ENCODE measurements around the gene ROR2. TPM values are rescaled to one million over a fixed set of nuclear protein-coding genes. Genes with fewer than 3 reads are reported as not detected.

ROR2 gene
- total RNA-seq, 2 experiments from 2014 or later = 0.05 TPM

GRCh38 chr9:91880378-91880972 lies 69.6 kb downstream of the ROR2 start:
- ATAC-seq (no peak), DNase-seq (no peak)
- Mint-ChIP-seq H3K27ac (no peak overlapping the region), H3K36me3 (ENCODE audit: low read depth) (no peaks in the 10 kb centered on the region), H3K27me3 (ENCODE audit: low read depth) (peaks cover 31% of the 10 kb centered on the region), H3K4me1 (ENCODE audit: low read depth) (no peaks in the 10 kb centered on the region), H3K9me3 (ENCODE audit: insufficient read depth) (no peaks in the 10 kb centered on the region), H3K4me3 (no peak overlapping the region)
- ChIA-PET POLR2A (no interaction called here), CTCF (no interaction called here)

GRCh38 chr9:91879231-91879630 lies 70.8 kb downstream of the ROR2 start:
- peaks cover 33% of the 10 kb centered on the region for H3K27me3 Mint-ChIP-seq (ENCODE audit: low read depth)
- ChIA-PET POLR2A (no interaction called here), CTCF (no interaction called here)
- H3K36me3 Mint-ChIP-seq (ENCODE audit: low read depth) = no peaks in the 10 kb centered on the region
- DNase-seq (no peak), ATAC-seq (no peak)
- H3K27ac Mint-ChIP-seq = no peak overlapping the region
- no peak overlapping the region for H3K4me3 Mint-ChIP-seq
- H3K9me3 Mint-ChIP-seq (ENCODE audit: insufficient read depth) = no peaks in the 10 kb centered on the region
- H3K4me1 Mint-ChIP-seq (ENCODE audit: low read depth) = no peaks in the 10 kb centered on the region

GRCh38 chr9:91873637-91874051 lies 76.4 kb downstream of the ROR2 start:
- CTCF ChIA-PET = no interaction called here
- peaks cover 34% of the 10 kb centered on the region for H3K27me3 Mint-ChIP-seq (ENCODE audit: low read depth)
- no peak for DNase-seq

GRCh38 chr9:91868732-91869391 lies 81.2 kb downstream of the ROR2 start:
- DNase-seq (no peak), ATAC-seq (no peak)
- Mint-ChIP-seq H3K9me3 (ENCODE audit: insufficient read depth) (no peaks in the 10 kb centered on the region), H3K36me3 (ENCODE audit: low read depth) (no peaks in the 10 kb centered on the region), H3K4me1 (ENCODE audit: low read depth) (no peaks in the 10 kb centered on the region), H3K4me3 (no peak overlapping the region), H3K27me3 (ENCODE audit: low read depth) (peaks cover 36% of the 10 kb centered on the region), H3K27ac (no peak overlapping the region)
- POLR2A ChIA-PET = no interaction called here
- CTCF ChIA-PET = no interaction called here

More at GRCh38 chr9:91873637-91874051, 76.4 kb downstream of the ROR2 start:
- no peaks in the 10 kb centered on the region for H3K4me1 Mint-ChIP-seq (ENCODE audit: low read depth)
- POLR2A ChIA-PET = no interaction called here
- ATAC-seq = no peak
- no peaks in the 10 kb centered on the region for H3K36me3 Mint-ChIP-seq (ENCODE audit: low read depth)
- no peak overlapping the region for H3K27ac Mint-ChIP-seq
- no peaks in the 10 kb centered on the region for H3K9me3 Mint-ChIP-seq (ENCODE audit: insufficient read depth)
- no peak overlapping the region for H3K4me3 Mint-ChIP-seq

GRCh38 chr9:91867740-91868139 lies 82.3 kb downstream of the ROR2 start:
- Mint-ChIP-seq H3K9me3 (ENCODE audit: insufficient read depth) (no peaks in the 10 kb centered on the region), H3K27me3 (ENCODE audit: low read depth) (peaks cover 39% of the 10 kb centered on the region), H3K4me1 (ENCODE audit: low read depth) (no peaks in the 10 kb centered on the region), H3K36me3 (ENCODE audit: low read depth) (no peaks in the 10 kb centered on the region), H3K4me3 (no peak overlapping the region), H3K27ac (no peak overlapping the region)
- POLR2A ChIA-PET = no interaction called here
- ATAC-seq (no peak), DNase-seq (no peak)
- CTCF ChIA-PET = no interaction called here

- ATAC-seq = no peak
- H3K36me3 Mint-ChIP-seq (ENCODE audit: low read depth) = no peaks in the 10 kb centered on the region
- H3K4me3 Mint-ChIP-seq = no peak overlapping the region
Measured at GRCh38 chr9:91865041-91865440, 85.0 kb downstream of the ROR2 start.

GRCh38 chr9:91864380-91864779 lies 85.6 kb downstream of the ROR2 start:
- DNase-seq (no peak), ATAC-seq (no peak)
- Mint-ChIP-seq H3K36me3 (ENCODE audit: low read depth) (no peaks in the 10 kb centered on the region), H3K27me3 (ENCODE audit: low read depth) (peaks cover 29% of the 10 kb centered on the region), H3K9me3 (ENCODE audit: insufficient read depth) (no peaks in the 10 kb centered on the region), H3K4me1 (ENCODE audit: low read depth) (no peaks in the 10 kb centered on the region), H3K27ac (no peak overlapping the region), H3K4me3 (no peak overlapping the region)
- ChIA-PET CTCF (no interaction called here), POLR2A (no interaction called here)

More at GRCh38 chr9:91865041-91865440, 85.0 kb downstream of the ROR2 start:
- Mint-ChIP-seq H3K4me1 (ENCODE audit: low read depth) (no peaks in the 10 kb centered on the region), H3K9me3 (ENCODE audit: insufficient read depth) (no peaks in the 10 kb centered on the region), H3K27ac (no peak overlapping the region), H3K27me3 (ENCODE audit: low read depth) (peaks cover 30% of the 10 kb centered on the region)
- POLR2A ChIA-PET = no interaction called here
- CTCF ChIA-PET = no interaction called here
- DNase-seq = no peak

- DNase-seq (no peak), ATAC-seq (no peak)
- no peaks in the 10 kb centered on the region for H3K4me1 Mint-ChIP-seq (ENCODE audit: low read depth)
- POLR2A ChIA-PET = no interaction called here
- H3K27ac Mint-ChIP-seq = no peak overlapping the region
- no peak overlapping the region for H3K4me3 Mint-ChIP-seq
- H3K36me3 Mint-ChIP-seq (ENCODE audit: low read depth) = no peaks in the 10 kb centered on the region
- peaks cover 26% of the 10 kb centered on the region for H3K27me3 Mint-ChIP-seq (ENCODE audit: low read depth)
- H3K9me3 Mint-ChIP-seq (ENCODE audit: insufficient read depth) = no peaks in the 10 kb centered on the region
- CTCF ChIA-PET = no interaction called here
Measured at GRCh38 chr9:91863469-91863868, 86.6 kb downstream of the ROR2 start.

- no peak overlapping the region for H3K4me3 Mint-ChIP-seq
- no peaks in the 10 kb centered on the region for H3K9me3 Mint-ChIP-seq (ENCODE audit: insufficient read depth)
- H3K27ac Mint-ChIP-seq = no peak overlapping the region
- H3K4me1 Mint-ChIP-seq (ENCODE audit: low read depth) = no peaks in the 10 kb centered on the region
- H3K27me3 Mint-ChIP-seq (ENCODE audit: low read depth) = peaks cover 3% of the 10 kb centered on the region
- DNase-seq (no peak), ATAC-seq (no peak)
- POLR2A ChIA-PET = no interaction called here
- CTCF ChIA-PET = no interaction called here
- no peaks in the 10 kb centered on the region for H3K36me3 Mint-ChIP-seq (ENCODE audit: low read depth)
Measured at GRCh38 chr9:91858213-91859030, 91.6 kb downstream of the ROR2 start.

GRCh38 chr9:91857291-91858212 lies 92.5 kb downstream of the ROR2 start:
- Mint-ChIP-seq H3K4me3 (no peak overlapping the region), H3K4me1 (ENCODE audit: low read depth) (no peaks in the 10 kb centered on the region), H3K9me3 (ENCODE audit: insufficient read depth) (no peaks in the 10 kb centered on the region), H3K36me3 (ENCODE audit: low read depth) (no peaks in the 10 kb centered on the region), H3K27ac (no peak overlapping the region), H3K27me3 (ENCODE audit: low read depth) (no peaks in the 10 kb centered on the region)
- CTCF ChIA-PET = no interaction called here
- POLR2A ChIA-PET = no interaction called here
- ATAC-seq = no peak
- no peak for DNase-seq

- POLR2A ChIA-PET = no interaction called here
- no peak for ATAC-seq
- no peaks in the 10 kb centered on the region for H3K36me3 Mint-ChIP-seq (ENCODE audit: low read depth)
Measured at GRCh38 chr9:91856419-91856818, 93.6 kb downstream of the ROR2 start.

GRCh38 chr9:91855196-91855595 lies 94.8 kb downstream of the ROR2 start:
- no peak for ATAC-seq
- no peak overlapping the region for H3K4me3 Mint-ChIP-seq
- no peak overlapping the region for H3K27ac Mint-ChIP-seq
- H3K27me3 Mint-ChIP-seq (ENCODE audit: low read depth) = peaks cover 3% of the 10 kb centered on the region
- no peaks in the 10 kb centered on the region for H3K36me3 Mint-ChIP-seq (ENCODE audit: low read depth)
- CTCF ChIA-PET = no interaction called here
- no peak for DNase-seq
- POLR2A ChIA-PET = no interaction called here
- no peaks in the 10 kb centered on the region for H3K9me3 Mint-ChIP-seq (ENCODE audit: insufficient read depth)
- H3K4me1 Mint-ChIP-seq (ENCODE audit: low read depth) = no peaks in the 10 kb centered on the region

More at GRCh38 chr9:91856419-91856818, 93.6 kb downstream of the ROR2 start:
- Mint-ChIP-seq H3K9me3 (ENCODE audit: insufficient read depth) (no peaks in the 10 kb centered on the region), H3K27ac (no peak overlapping the region), H3K4me1 (ENCODE audit: low read depth) (no peaks in the 10 kb centered on the region), H3K4me3 (no peak overlapping the region), H3K27me3 (ENCODE audit: low read depth) (no peaks in the 10 kb centered on the region)
- CTCF ChIA-PET = no interaction called here
- no peak for DNase-seq

Measured in activated CD8-positive, alpha-beta T cell treated with anti-CD3 and anti-CD28 coated beads, Interleukin-2, amount 10 ng/mL, durations not matched to agents 7 days and 5 days (primary cell).